Measurements from ENCODE around the gene SAFB2. TPM values are rescaled to one million over a fixed set of nuclear protein-coding genes. Genes with fewer than 3 reads are reported as not detected.

The SAFB2 gene
- total RNA-seq, result 9.6 and 25.4 TPM in 2 replicates

GRCh38 chr19:5622465-5623396 lies at the start of gene SAFB2, which contains the start of gene SAFB:
SAFB2 (minus strand) TSS chr19:5622776; CDS start chr19:5622715, 61 bp downstream.
SAFB (plus strand) TSS chr19:5623083; CDS start chr19:5623206, 123 bp downstream.

GRCh38 chr19:5567360-5567969 lies 55.1 kb downstream of the SAFB2 start, which contains the start of gene TINCR:
TINCR (minus strand) TSS chr19:5567953.

Other genes starting within 250 kb of the SAFB2 start
- gene ZNRF4, start 167.4 kb downstream of the SAFB2 start, total RNA-seq, result not detected in 2 replicates
- gene TINCR, start 54.8 kb downstream of the SAFB2 start, total RNA-seq, result not detected in 2 replicates
- 24.3 and 38.2 TPM in 2 replicates for gene SAFB, start 307 bp upstream of the SAFB2 start, total RNA-seq
- gene MICOS13, start 57.7 kb upstream of the SAFB2 start, total RNA-seq, result 52.5 and 55.5 TPM in 2 replicates
- gene HSD11B1L, start 58.3 kb upstream of the SAFB2 start, total RNA-seq, result 13.3 and 51.3 TPM in 2 replicates
- gene RPL36, start 67.5 kb upstream of the SAFB2 start, total RNA-seq, result 1,098 and 1,956 TPM in 2 replicates
- gene LONP1, start 97.4 kb upstream of the SAFB2 start, total RNA-seq, result 89.7 and 138 TPM in 2 replicates
- gene CATSPERD, start 97.9 kb upstream of the SAFB2 start, total RNA-seq, result not detected in 2 replicates
- gene PRR22, start 162.0 kb upstream of the SAFB2 start, total RNA-seq, result 0.13 and 1.4 TPM in 2 replicates
- 21.7 and 26.7 TPM in 2 replicates for gene DUS3L, start 168.4 kb upstream of the SAFB2 start, total RNA-seq
- gene NRTN, start 182.3 kb upstream of the SAFB2 start, total RNA-seq, result 1.6 TPM in 1 of 2 replicates, not detected in the other
- not detected in 2 replicates for gene FUT6, start 216.9 kb upstream of the SAFB2 start, total RNA-seq
- gene FUT3, start 228.7 kb upstream of the SAFB2 start, total RNA-seq, result 1.0 TPM in 1 of 2 replicates, not detected in the other
- not detected in 2 replicates for gene FUT5, start 247.8 kb upstream of the SAFB2 start, total RNA-seq